Activated CD4-positive, alpha-beta memory T cell treated with anti-CD3 and anti-CD28 coated beads for 36 hours (primary cell): ENCODE data around the gene USF2. TPM values are rescaled to one million over a fixed set of nuclear protein-coding genes. Genes with fewer than 3 reads are reported as not detected.
"Not testable (repeated sequence)": the region's sequence is repeated elsewhere in the genome, so short reads cannot be mapped to it uniquely, and the experiment has no call there.

Experiments used
- CTCF ChIA-PET: fragments of 350-600 bp; sonication (Branson Sonifier 250); formaldehyde crosslinking; loops from one replicate; lab custom pipeline; 2021; ENCODE audit warnings: antibody characterized with exemption, inconsistent platforms; lab: Charles Lee
- POLR2A ChIA-PET: fragments of 350-600 bp; sonication (Branson Sonifier 250); formaldehyde crosslinking; loops from one replicate; lab custom pipeline; 2021; ENCODE audit warnings: antibody characterized with exemption; lab: Charles Lee
- DNase-seq: peaks from one replicate; pipeline ENCODE4 v3.0.0-alpha.2; 2020
- H3K27ac Mint-ChIP-seq: one replicate; pipeline ENCODE4 v1.8.0; 2021; ENCODE audit warnings: mixed read lengths
- H3K27me3 Mint-ChIP-seq: one replicate; pipeline ENCODE4 v1.8.0; 2021; ENCODE audit warnings: mixed read lengths
- H3K36me3 Mint-ChIP-seq: one replicate; pipeline ENCODE4 v1.8.0; 2021; ENCODE audit warnings: mixed read lengths
- H3K4me1 Mint-ChIP-seq: one replicate; pipeline ENCODE4 v1.8.0; 2021; ENCODE audit warnings: low read depth, mixed read lengths
- H3K4me3 Mint-ChIP-seq: one replicate; pipeline ENCODE4 v1.8.0; 2021; ENCODE audit warnings: mild to moderate bottlenecking, mixed read lengths
- H3K9me3 Mint-ChIP-seq: one replicate; pipeline ENCODE4 v1.8.0; 2021; ENCODE audit warnings: mixed read lengths
- intact Hi-C: fragments of 100-400 bp; cut with micrococcal nuclease; formaldehyde crosslinking; loops from one replicate; pipeline ENCODE4 v1.15.1; 2023
- total RNA-seq, 2 experiments: library from RNA; stranded (reverse); gene quantifications; one replicate each; pipeline ENCODE4 v1.2.3, GENCODE V29; 2021

Gene USF2
- total RNA-seq, 2 experiments from 2014 or later = 117 to 121 TPM

- H3K27me3 Mint-ChIP-seq = no peaks in the 10 kb centered on the region
- intact Hi-C loops = no loop called here
- no peak for DNase-seq
- CTCF ChIA-PET = no interaction called here
- H3K9me3 Mint-ChIP-seq = no peaks in the 10 kb centered on the region
- POLR2A ChIA-PET = no interaction called here
- H3K4me3 Mint-ChIP-seq = no peak overlapping the region
- H3K4me1 Mint-ChIP-seq = peaks cover 17% of the 10 kb centered on the region
- no peaks in the 10 kb centered on the region for H3K36me3 Mint-ChIP-seq
- no peak overlapping the region for H3K27ac Mint-ChIP-seq
Measured at GRCh38 chr19:35226748-35227147, 42.0 kb upstream of the USF2 start.

GRCh38 chr19:35228177-35228930, 40.4 kb upstream of the USF2 start, which contains the start of gene FAM187B:
FAM187B (minus strand) TSS chr19:35228739; CDS start chr19:35228680, 59 bp downstream.
- H3K27me3 Mint-ChIP-seq = no peaks in the 10 kb centered on the region
- DNase-seq = peak; percentile 2
- no peak within 1 kb of the TSS for H3K4me3 Mint-ChIP-seq
- intact Hi-C loops = no loop called here
- no peaks in the 10 kb centered on the region for H3K36me3 Mint-ChIP-seq
- POLR2A ChIA-PET = no interaction called here
- H3K27ac Mint-ChIP-seq = no peak within 1 kb of the TSS
- no peaks in the 10 kb centered on the region for H3K9me3 Mint-ChIP-seq
- CTCF ChIA-PET = interaction anchor here (0.6 kb wide), 1 partner anchor 85 kb away, joined by 3 read pairs; the partner anchor contains the start of gene FXYD7
- peaks cover 12% of the 10 kb centered on the region for H3K4me1 Mint-ChIP-seq

GRCh38 chr19:35229601-35230000, 39.2 kb upstream of the USF2 start:
- Mint-ChIP-seq H3K27ac (no peak overlapping the region), H3K9me3 (no peaks in the 10 kb centered on the region), H3K4me1 (peaks cover 7% of the 10 kb centered on the region), H3K36me3 (no peaks in the 10 kb centered on the region), H3K27me3 (no peaks in the 10 kb centered on the region), H3K4me3 (no peak overlapping the region)
- intact Hi-C loops = no loop called here
- POLR2A ChIA-PET = no interaction called here
- peak; percentile 2 for DNase-seq
- CTCF ChIA-PET = no interaction called here

GRCh38 chr19:35231956-35232645, 36.7 kb upstream of the USF2 start:
- Mint-ChIP-seq H3K27ac (no peak overlapping the region), H3K4me1 (peaks cover 11% of the 10 kb centered on the region), H3K36me3 (no peaks in the 10 kb centered on the region), H3K4me3 (no peak overlapping the region), H3K9me3 (no peaks in the 10 kb centered on the region), H3K27me3 (no peaks in the 10 kb centered on the region)
- ChIA-PET CTCF (no interaction called here), POLR2A (no interaction called here)
- intact Hi-C loops = no loop called here
- DNase-seq = peak; percentile 1

- intact Hi-C loops = no loop called here
- CTCF ChIA-PET = no interaction called here
- no peak for DNase-seq
- peaks cover 11% of the 10 kb centered on the region for H3K4me1 Mint-ChIP-seq
- H3K27ac Mint-ChIP-seq = no peak overlapping the region
- no peaks in the 10 kb centered on the region for H3K27me3 Mint-ChIP-seq
- H3K4me3 Mint-ChIP-seq = no peak overlapping the region
- POLR2A ChIA-PET = no interaction called here
- no peaks in the 10 kb centered on the region for H3K36me3 Mint-ChIP-seq
- no peaks in the 10 kb centered on the region for H3K9me3 Mint-ChIP-seq
Measured at GRCh38 chr19:35232912-35233311, 35.9 kb upstream of the USF2 start.

GRCh38 chr19:35236638-35237400, 31.9 kb upstream of the USF2 start:
- no peak overlapping the region for H3K4me3 Mint-ChIP-seq
- DNase-seq = peak; percentile 47
- intact Hi-C loops = no loop called here
- ChIA-PET CTCF (interaction anchor here (1.2 to 1.5 kb wide), 4 partner anchors 75 to 232 kb away, joined by 3 to 5 read pairs (median 4); no protein-coding TSS in a partner anchor), POLR2A (interaction anchor here (2.3 kb wide), 1 partner anchor 83 kb away, joined by 5 read pairs; the partner anchor contains the start of gene FXYD5)
- peaks cover 32% of the 10 kb centered on the region for H3K4me1 Mint-ChIP-seq
- H3K27me3 Mint-ChIP-seq = no peaks in the 10 kb centered on the region
- peaks cover 9% of the 10 kb centered on the region for H3K9me3 Mint-ChIP-seq
- H3K36me3 Mint-ChIP-seq = peaks cover 7% of the 10 kb centered on the region
- H3K27ac Mint-ChIP-seq = no peak overlapping the region

GRCh38 chr19:35239597-35239996, 29.2 kb upstream of the USF2 start:
- Mint-ChIP-seq H3K27ac (peak overlapping the region; percentile 77), H3K4me1 (peaks cover 37% of the 10 kb centered on the region), H3K36me3 (peaks cover 11% of the 10 kb centered on the region)
- H3K27me3 Mint-ChIP-seq, DNase-seq, intact Hi-C loops, H3K4me3 Mint-ChIP-seq, H3K9me3 Mint-ChIP-seq: not testable (repeated sequence)
- ChIA-PET CTCF (interaction anchor here (1.0 kb wide), 1 partner anchor 26 kb away, joined by 3 read pairs; no protein-coding TSS in a partner anchor), POLR2A (interaction anchor here (0.8 to 1.4 kb wide), 2 partner anchors 25 to 28 kb away, joined by 3 to 5 read pairs; no protein-coding TSS in a partner anchor)

GRCh38 chr19:35240327-35240726, 28.4 kb upstream of the USF2 start:
- ChIA-PET CTCF (interaction anchor here (1.0 to 2.2 kb wide), 3 partner anchors 27 to 97 kb away, joined by 3 to 5 read pairs (median 3); partner anchors contain the start of gene FXYD7), POLR2A (interaction anchor here (0.6 to 1.4 kb wide), 4 partner anchors 26 to 1169 kb away, joined by 3 to 5 read pairs (median 4); partner anchors contain the start of gene USF2)
- Mint-ChIP-seq H3K27me3 (no peaks in the 10 kb centered on the region), H3K4me1 (peaks cover 34% of the 10 kb centered on the region), H3K4me3 (peak overlapping the region; percentile 39), H3K36me3 (peaks cover 14% of the 10 kb centered on the region), H3K27ac (peak overlapping the region; percentile 77), H3K9me3 (peaks cover 9% of the 10 kb centered on the region)
- peak; percentile 12 for DNase-seq
- intact Hi-C loops = no loop called here

GRCh38 chr19:35241417-35241816, 27.3 kb upstream of the USF2 start:
- Mint-ChIP-seq H3K27me3 (no peaks in the 10 kb centered on the region), H3K27ac (no peak overlapping the region), H3K4me3 (no peak overlapping the region), H3K9me3 (peaks cover 9% of the 10 kb centered on the region), H3K36me3 (peaks cover 14% of the 10 kb centered on the region), H3K4me1 (peaks cover 33% of the 10 kb centered on the region)
- POLR2A ChIA-PET = no interaction called here
- DNase-seq = no peak
- intact Hi-C loops = no loop called here
- CTCF ChIA-PET = interaction anchor here (1.0 to 2.2 kb wide), 3 partner anchors 87 to 269 kb away, joined by 3 to 5 read pairs (median 3); partner anchors contain the start of gene FXYD7

- intact Hi-C loops = loop anchor here (1.0 to 2.0 kb wide), 2 partner anchors 30 to 91 kb away; no protein-coding TSS in a partner anchor
- Mint-ChIP-seq H3K4me3 (peak overlapping the region; percentile 14), H3K27me3 (peaks cover 1% of the 10 kb centered on the region), H3K27ac (no peak overlapping the region), H3K36me3 (peaks cover 19% of the 10 kb centered on the region), H3K9me3 (peaks cover 2% of the 10 kb centered on the region), H3K4me1 (peaks cover 42% of the 10 kb centered on the region)
- ChIA-PET CTCF (no interaction called here), POLR2A (no interaction called here)
- DNase-seq = no peak
Measured at GRCh38 chr19:35246466-35247092, 22.2 kb upstream of the USF2 start.
